ENCODE results near the gene PHF21A. TPM values are rescaled to one million over a fixed set of nuclear protein-coding genes. Genes with fewer than 3 reads are reported as not detected.

Gene PHF21A
- total and polyA plus RNA-seq, 2 of the 8 experiments (the other 6 are each of a cell fraction or from before 2014, with no cell fraction given): 17.6 to 40.3 TPM

- no peak overlapping the region for H3K4me3 ChIP-seq (ENCODE audit: extremely low read depth in 1 of 4, insufficient read depth in 2 of 4, low read depth in 3 of 4, low read length in 4 of 4)
- peaks cover 2 to 8% (median 4%) of the 10 kb centered on the region in 4 experiments; a peak in 5 of 7 replicates for H3K4me1 ChIP-seq (replicated peaks in 1 of 4; ENCODE audit: control insufficient read depth in 3 of 4, insufficient read depth in 4 of 4, low read length in 3 of 4)
- no peak overlapping the region for H3K4ac ChIP-seq (replicated peaks; ENCODE audit: insufficient read length, low read depth, low read length)
- H3K79me2 ChIP-seq (ENCODE audit: control insufficient read depth in 1 of 2, insufficient read depth in 2 of 2, low read length in 2 of 2): peaks cover 0 to 89% of the 10 kb centered on the region in 2 experiments; a peak in 3 of 4 replicates
- H2BK120ac ChIP-seq (replicated peaks; ENCODE audit: low read depth, low read length): no peak overlapping the region
- H3K79me1 ChIP-seq (ENCODE audit: low read depth, low read length): no peaks in the 10 kb centered on the region; the same call in 1 of the 2 replicates
- no peaks in the 10 kb centered on the region for H3K36me3 ChIP-seq (ENCODE audit: control insufficient read depth in 2 of 4, insufficient read depth in 4 of 4, low read length in 3 of 4)
- 0 out of 4 replicates have a peak overlapping the region, but pooled peaks of 1 of the 2 experiments have one; percentile 56 for H3K4me2 ChIP-seq (ENCODE audit: insufficient read depth in 1 of 2, low read depth in 2 of 2, low read length in 2 of 2)
- no peaks in the 10 kb centered on the region for H3K9me3 ChIP-seq (ENCODE audit: insufficient read depth in 2 of 2, low read depth in 1 of 2, low read length in 1 of 2)
- no peaks in the 10 kb centered on the region for H3K23me2 ChIP-seq (ENCODE audit: low read depth, low read length)
- 78% methylated on average over 2 of the region's 2 CpGs; no CpG with 5 or more reads in 1 of the 2 experiments for WGBS, 2 experiments (ENCODE audit: extremely low coverage in 1 of 2, insufficient coverage in 1 of 2, insufficient read length in 1 of 2, insufficient replicate concordance in 2 of 2, low coverage in 1 of 2, low lambda C conversion rate in 2 of 2, missing lambda C conversion rate in 1 of 2)
- H4K5ac ChIP-seq (ENCODE audit: insufficient read length, low read depth, low read length): no peak overlapping the region
- H3K27ac ChIP-seq (ENCODE audit: low read depth, low read length): no peak overlapping the region
- H4K20me1 ChIP-seq (replicated peaks in 1 of 2; ENCODE audit: control insufficient read depth in 1 of 2, insufficient read depth in 2 of 2, low read length in 2 of 2): no peaks in the 10 kb centered on the region
- no peak overlapping the region for H3K14ac ChIP-seq (ENCODE audit: insufficient read length)
- ChIA-PET POLR2A (ENCODE audit: partially characterized antibody) (interaction anchor here (1.0 kb wide), 1 partner anchor 16 kb away, joined by 3 read pairs; no protein-coding TSS in a partner anchor), CTCF (ENCODE audit: partially characterized antibody) (interaction anchor here (0.8 kb wide), 1 partner anchor 56 kb away, joined by 3 read pairs; no protein-coding TSS in a partner anchor)
- H2BK15ac ChIP-seq (ENCODE audit: low read length): no peak overlapping the region
- H2BK12ac ChIP-seq (ENCODE audit: low read depth, low read length): no peak overlapping the region
- H3K23ac ChIP-seq (ENCODE audit: insufficient read length): no peak overlapping the region
- no peak overlapping the region for H2BK20ac ChIP-seq (ENCODE audit: low read length)
- no peak overlapping the region for H2AK5ac ChIP-seq (ENCODE audit: low read depth, low read length)
- H3K9ac ChIP-seq (replicated peaks in 1 of 4; ENCODE audit: extremely low read depth in 1 of 4, low read depth in 3 of 4, low read length in 3 of 4): no peak overlapping the region
- H4K91ac ChIP-seq (replicated peaks; ENCODE audit: insufficient read length, low read length): no peak overlapping the region
- H3K27me3 ChIP-seq (replicated peaks in 1 of 4; ENCODE audit: control insufficient read depth in 3 of 4, extremely low read depth in 1 of 4, insufficient read depth in 3 of 4, low read length in 3 of 4): no peaks in the 10 kb centered on the region
- H3K56ac ChIP-seq (replicated peaks; ENCODE audit: insufficient read length, low read depth, low read length): no peak overlapping the region
- DNase-seq (ENCODE audit: low read depth in 1 of 2, low spot score in 2 of 2) (no peak), FAIRE-seq (no peak)
- no peak overlapping the region for H3K18ac ChIP-seq (ENCODE audit: extremely low read depth, low read length)
- H2BK5ac ChIP-seq (ENCODE audit: low read depth, low read length): no peak overlapping the region
- no peak overlapping the region for H4K8ac ChIP-seq (ENCODE audit: extremely low read depth, insufficient read depth, low read length)
- no peak overlapping the region for H2AFZ ChIP-seq (ENCODE audit: low read length)
- no peak for TF ChIP-seq BCL11A (IDR thresholded peaks at IDR 0.05; ENCODE audit: low read depth in 2 of 2, low read length in 2 of 2)
- no peak for TF ChIP-seq ATF3 (IDR thresholded peaks at IDR 0.05; ENCODE audit: insufficient read depth, low read depth, low read length)
- no peak for TF ChIP-seq POU5F1 (IDR thresholded peaks at IDR 0.05; ENCODE audit: low read depth, low read length)
- no peak for TF ChIP-seq BACH1 (IDR thresholded peaks at IDR 0.05; ENCODE audit: low read length)
- no peak for TF ChIP-seq POLR2AphosphoS5 (IDR thresholded peaks at IDR 0.05; ENCODE audit: low read depth, low read length)
- TF ChIP-seq TCF12 (IDR thresholded peaks at IDR 0.05; ENCODE audit: low read depth, low read length): no peak
- no peak for TF ChIP-seq SIRT6 (IDR thresholded peaks at IDR 0.05; ENCODE audit: low read length)
- TF ChIP-seq SIN3A (conservative IDR thresholded peaks at IDR 0.05 in 1 of 2, IDR thresholded peaks at IDR 0.05 in 1 of 2; ENCODE audit: low read depth in 1 of 2, low read length in 2 of 2): no peak
- no peak for TF ChIP-seq TEAD4 (IDR thresholded peaks at IDR 0.05; ENCODE audit: low read depth, low read length)
- no peak for TF ChIP-seq MAX (IDR thresholded peaks at IDR 0.05)
These were observed 15.3 kb downstream of the PHF21A start for GRCh38 chr11:46105926-46106325.
